SH-SY5Y (cell line): ENCODE data around the gene COL6A1.

Experiments used
- GATA2 ChIP-seq: IDR thresholded peaks from 2 replicates; pipeline ENCODE4 v1.6.1; 2011; ENCODE audit warnings: mild to moderate bottlenecking, low read depth, low read length
- GATA3 ChIP-seq: IDR thresholded peaks from 2 replicates; pipeline ENCODE4 v1.6.1; 2011; ENCODE audit warnings: low read depth, mild to moderate bottlenecking, low read length, moderate library complexity

GRCh38 chr21:46037331-46038325 lies 56.1 kb downstream of the COL6A1 start:
- TF ChIP-seq GATA2 (no peak), GATA3 (no peak)
